IPS DF 6.9 (cell line): ENCODE results near the gene WIZ.
"Not testable (repeated sequence)": the region's sequence is repeated elsewhere in the genome, so short reads cannot be mapped to it uniquely, and the experiment has no call there.

Experiments used
- DNase-seq: peaks from one replicate; pipeline ENCODE4 v3.0.0-alpha.2; 2013; ENCODE audit warnings: low read depth, low spot score
- H3K27ac ChIP-seq: one replicate; pipeline ENCODE4 v1.5.1; 2013; ENCODE audit warnings: low read length, control low read depth
- H3K27me3 ChIP-seq: 2 replicates; pipeline ENCODE4 v1.6.1; 2013; ENCODE audit warnings: mild to moderate bottlenecking, low read length; ENCODE audit not compliant: control insufficient read depth, insufficient read depth
- H3K36me3 ChIP-seq: 2 replicates; pipeline ENCODE4 v1.6.1; 2013; ENCODE audit warnings: low read length; ENCODE audit not compliant: control insufficient read depth, insufficient read depth
- H3K4me1 ChIP-seq: 2 replicates; pipeline ENCODE4 v1.6.1; 2013; ENCODE audit warnings: low read length; ENCODE audit not compliant: control insufficient read depth, insufficient read depth
- H3K4me3 ChIP-seq: 2 replicates; pipeline ENCODE4 v1.5.1; 2013; ENCODE audit warnings: mild to moderate bottlenecking, low read length
- H3K9me3 ChIP-seq: 2 replicates; pipeline ENCODE4 v1.6.1; 2013; ENCODE audit warnings: low read length, inconsistent platforms; ENCODE audit not compliant: control insufficient read depth, insufficient read depth
- WGBS: extraction: QIAGEN DNeasy Blood & Tissue Kit; methylation state at CpG from one replicate; pipeline ENCODE4 v1.1.7; 2013; ENCODE audit warnings: mixed read lengths, missing lambda C conversion rate; ENCODE audit not compliant: insufficient read length, insufficient coverage; 5-methylcytosine and 5-hydroxymethylcytosine counted together

WIZ gene

DNA sequence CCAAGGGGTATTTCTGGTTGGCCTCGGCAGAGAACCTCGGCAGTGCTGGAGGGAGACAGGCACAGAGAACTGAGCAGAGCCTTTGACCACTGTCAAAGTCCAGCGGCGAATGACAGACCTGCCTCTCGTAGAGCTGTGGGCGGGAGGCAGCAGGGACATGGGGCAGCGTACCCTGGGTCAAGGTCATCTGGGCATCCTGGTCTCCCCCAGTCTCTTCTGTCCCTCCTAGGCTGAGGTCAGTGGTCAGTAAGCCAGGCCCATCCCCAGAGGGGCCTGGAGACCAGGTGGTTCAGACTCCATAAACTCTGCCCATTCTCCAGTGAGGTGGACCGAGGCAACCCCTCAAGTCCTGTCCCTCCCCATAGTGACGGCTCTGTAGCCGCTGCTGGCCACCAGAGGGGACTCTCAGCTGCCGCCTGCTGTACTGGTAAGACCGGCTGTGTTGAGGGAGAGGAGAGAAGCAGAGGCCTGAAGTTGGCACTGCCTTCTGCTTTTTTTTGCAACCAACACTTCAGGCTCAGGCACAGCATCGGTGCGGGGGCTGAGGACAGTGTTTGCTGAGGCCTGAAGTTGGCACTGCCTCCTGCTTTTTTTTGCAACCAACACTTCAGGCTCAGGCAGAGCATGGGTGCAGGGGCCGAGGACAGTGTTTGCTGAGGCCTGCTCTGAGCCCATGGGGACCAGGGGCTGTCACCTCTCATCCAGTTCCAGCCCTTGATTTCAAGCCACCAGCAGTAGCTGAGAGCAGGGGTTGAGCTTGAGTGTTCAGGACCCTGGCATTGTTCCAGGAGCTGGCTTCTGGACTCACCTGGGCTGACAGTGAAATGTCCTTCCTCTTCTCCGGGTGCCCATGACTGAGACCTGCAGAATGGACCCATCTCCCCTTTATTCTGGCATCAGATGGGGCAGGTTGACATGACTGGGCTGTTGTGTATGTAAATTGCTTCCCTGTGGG lies 29.9 kb upstream of the WIZ start, which contains the start of gene PGLYRP2:
Gene PGLYRP2 (minus strand): TSS at position 111 of the 955 bp plus-strand sequence. CDS start 130 bp downstream, outside the sequence.
- no peak for DNase-seq
- no peak within 1 kb of the TSS for H3K4me3 ChIP-seq
- no peaks in the 10 kb centered on the region for H3K4me1 ChIP-seq
- WGBS = no CpG with 5 or more reads among the region's 16 CpGs
- H3K36me3 ChIP-seq = no peaks in the 10 kb centered on the region
- no peak within 1 kb of the TSS for H3K27ac ChIP-seq
- H3K9me3 ChIP-seq = peaks cover 12% of the 10 kb centered on the region
- no peaks in the 10 kb centered on the region; the same call in 1 of the 2 replicates for H3K27me3 ChIP-seq

DNA sequence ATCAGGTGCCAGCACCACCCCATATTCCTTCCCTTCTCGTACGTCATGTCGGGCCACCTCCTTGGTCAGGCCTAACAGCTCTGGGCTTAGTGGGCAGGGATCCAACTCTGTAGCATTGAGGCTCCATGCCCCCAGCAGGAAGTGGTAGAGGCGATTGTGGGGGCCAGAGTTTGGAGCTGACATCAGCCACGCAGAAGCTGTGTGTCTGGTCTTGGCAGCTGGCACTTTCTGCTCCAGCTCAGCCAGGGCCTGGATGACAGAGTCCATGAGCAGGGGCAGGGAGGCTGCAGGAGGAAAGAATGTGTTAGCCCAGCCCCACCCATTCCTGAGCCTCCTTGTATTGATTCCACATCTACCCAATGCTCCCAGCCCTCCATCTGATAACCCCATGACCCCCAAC lies 26.6 kb upstream of the WIZ start:
- DNase-seq = no peak
- Histone ChIP-seq H3K9me3 (peaks cover 10% of the 10 kb centered on the region), H3K4me1 (no peaks in the 10 kb centered on the region), H3K4me3 (no peak overlapping the region), H3K27ac (no peak overlapping the region), H3K36me3 (no peaks in the 10 kb centered on the region), H3K27me3 (no peaks in the 10 kb centered on the region; the same call in 1 of the 2 replicates)
- WGBS = no CpG with 5 or more reads among the region's 5 CpGs

DNA sequence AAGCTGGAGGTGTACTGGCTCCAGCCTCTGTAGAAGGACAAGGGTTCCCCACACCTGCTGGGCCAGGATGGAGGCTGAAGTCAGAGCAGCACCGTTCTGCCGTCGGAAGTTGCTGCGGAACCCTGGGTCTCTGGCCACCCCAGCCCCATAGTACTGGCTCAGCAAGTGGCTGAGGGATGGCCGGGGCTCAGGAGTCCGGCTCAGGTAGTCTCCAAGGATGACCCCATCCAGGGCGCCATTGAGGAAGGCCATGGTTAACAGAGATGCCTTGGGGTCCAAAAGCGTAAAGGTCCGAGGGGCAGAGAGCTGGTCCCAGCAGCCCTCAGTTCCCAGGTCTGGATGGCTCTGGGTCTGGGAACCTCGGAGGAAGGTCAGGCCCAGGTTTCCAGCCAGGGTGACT lies 25.9 kb upstream of the WIZ start:
- H3K4me3 ChIP-seq = no peak overlapping the region
- H3K9me3 ChIP-seq = peaks cover 10% of the 10 kb centered on the region
- WGBS = no CpG with 5 or more reads among the region's 10 CpGs
- H3K4me1 ChIP-seq = no peaks in the 10 kb centered on the region
- no peak for DNase-seq
- no peaks in the 10 kb centered on the region for H3K36me3 ChIP-seq
- H3K27me3 ChIP-seq = no peaks in the 10 kb centered on the region
- H3K27ac ChIP-seq = no peak overlapping the region

DNA sequence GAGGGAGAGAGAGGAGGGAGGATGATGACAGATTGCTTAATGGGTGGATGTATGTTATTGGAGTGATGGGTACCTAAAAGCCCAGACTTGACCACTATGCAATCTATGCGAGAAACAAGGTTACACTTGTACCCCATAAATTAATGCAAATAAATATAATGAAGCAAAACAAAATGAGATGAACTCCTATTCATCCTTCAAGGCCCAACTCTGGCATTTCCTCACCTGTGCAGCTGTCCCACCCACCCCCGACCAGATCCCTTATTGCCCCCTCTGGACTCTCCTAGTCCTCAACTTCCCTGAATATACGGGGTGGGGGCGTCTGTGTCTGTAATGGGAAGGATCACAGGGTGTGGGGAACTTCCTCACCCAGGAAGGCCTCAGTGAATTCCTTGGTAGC lies 25.4 kb upstream of the WIZ start:
- no peak overlapping the region for H3K4me3 ChIP-seq
- H3K9me3 ChIP-seq = peaks cover 10% of the 10 kb centered on the region
- no peaks in the 10 kb centered on the region for H3K36me3 ChIP-seq
- no peak for DNase-seq
- no CpG with 5 or more reads among the region's 4 CpGs for WGBS
- no peaks in the 10 kb centered on the region for H3K4me1 ChIP-seq
- no peak overlapping the region for H3K27ac ChIP-seq
- H3K27me3 ChIP-seq = no peaks in the 10 kb centered on the region

DNA sequence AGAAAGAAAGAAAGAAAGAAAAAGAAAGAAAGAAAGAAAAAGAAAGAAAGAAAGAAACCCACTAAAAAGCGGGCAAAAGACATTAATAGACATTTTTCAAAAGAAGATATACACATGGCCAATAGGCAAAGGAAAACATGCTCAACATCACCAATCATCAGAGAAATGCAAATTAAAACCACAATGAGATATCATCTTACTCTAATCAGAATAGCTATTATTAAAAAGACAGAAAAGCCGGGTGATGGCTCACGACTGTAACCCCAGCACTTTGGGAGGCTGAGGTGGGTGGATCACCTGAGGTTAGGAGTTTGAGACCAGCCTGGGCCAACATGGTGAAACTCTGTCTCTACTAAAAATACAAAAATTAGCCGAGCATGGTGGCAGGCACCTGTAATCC lies 24.1 kb upstream of the WIZ start:
- not testable (repeated sequence) for H3K27me3 ChIP-seq, H3K36me3 ChIP-seq, H3K4me3 ChIP-seq, H3K27ac ChIP-seq, DNase-seq, H3K4me1 ChIP-seq, H3K9me3 ChIP-seq
- no CpG with 5 or more reads among the region's 4 CpGs for WGBS

DNA sequence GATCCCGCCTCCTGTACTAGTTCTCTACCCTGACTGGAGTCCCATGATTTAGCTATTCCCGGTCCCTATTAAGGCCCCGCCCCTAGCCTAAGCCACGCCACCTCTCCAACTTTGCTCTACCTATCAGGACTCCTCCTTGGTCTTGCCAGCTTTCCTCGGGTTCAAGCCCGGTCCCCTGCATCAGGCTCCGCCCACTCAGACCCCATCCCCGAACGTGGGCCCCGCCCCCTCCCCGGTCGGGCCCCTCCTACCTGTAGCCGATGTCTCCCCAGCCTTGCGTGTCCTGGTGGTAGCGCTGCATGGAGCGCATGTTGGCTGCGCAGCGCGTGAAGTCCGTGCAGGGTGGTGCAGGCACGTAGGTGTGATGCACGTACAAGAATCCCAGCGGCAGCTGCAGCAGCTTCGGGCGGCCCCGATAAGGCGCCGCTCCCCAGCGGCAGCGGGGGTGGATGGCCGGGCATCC lies 21.9 kb upstream of the WIZ start:
- Histone ChIP-seq H3K4me1 (no peaks in the 10 kb centered on the region), H3K36me3 (no peaks in the 10 kb centered on the region), H3K27ac (no peak overlapping the region), H3K27me3 (peaks cover 8% of the 10 kb centered on the region), H3K4me3 (no peak overlapping the region), H3K9me3 (peaks cover 3% of the 10 kb centered on the region)
- DNase-seq = no peak
- WGBS = no CpG with 5 or more reads among the region's 31 CpGs

DNA sequence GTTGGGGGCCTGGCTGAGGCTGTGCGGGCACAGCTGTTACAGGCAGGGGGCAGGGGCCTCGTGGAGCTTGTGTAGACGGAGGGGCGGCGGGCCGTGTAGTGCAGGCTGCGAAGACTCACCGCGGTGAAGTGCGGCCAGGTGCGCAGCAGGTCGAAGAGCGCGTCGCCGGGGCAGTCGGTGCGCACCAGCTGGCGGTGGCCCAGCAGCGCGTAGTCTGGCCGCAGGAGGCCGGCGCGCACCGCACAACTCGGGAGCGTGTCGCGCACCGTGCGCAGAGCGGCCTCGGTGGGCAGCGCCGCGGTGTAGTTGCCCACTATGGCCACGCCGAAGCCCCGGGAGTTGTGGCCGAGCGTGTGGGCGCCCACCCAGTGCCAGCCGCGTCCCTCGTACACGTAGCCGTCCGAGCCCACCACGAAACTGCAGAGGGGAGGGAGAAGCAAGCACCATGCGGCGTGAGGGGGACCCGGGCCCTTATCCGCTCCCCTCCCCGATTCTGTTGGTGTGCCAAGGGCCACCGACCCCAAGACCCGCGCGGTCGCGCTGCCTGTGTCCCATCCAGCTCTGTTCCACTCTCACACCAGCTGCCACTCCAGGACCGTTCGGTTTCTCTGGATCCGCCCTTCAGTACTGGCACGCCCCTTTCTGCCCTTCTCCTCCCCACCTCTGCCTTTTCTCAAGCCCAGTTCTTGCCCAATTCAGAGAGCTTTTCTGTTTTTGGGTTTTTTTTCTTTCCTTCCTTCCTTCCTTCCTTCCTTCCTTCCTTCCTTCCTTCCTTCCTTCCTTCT lies 19.9 kb upstream of the WIZ start:
- no peak for DNase-seq
- WGBS = no CpG with 5 or more reads among the region's 65 CpGs
- Histone ChIP-seq H3K9me3 (0 out of 2 replicates have a peak, but pooled peaks cover 2% of the 10 kb centered on the region), H3K36me3 (no peaks in the 10 kb centered on the region), H3K27ac (no peak overlapping the region), H3K4me3 (peak overlapping the region; percentile 12; the same call in 1 of the 2 replicates), H3K4me1 (no peaks in the 10 kb centered on the region), H3K27me3 (peaks cover 8% of the 10 kb centered on the region)

DNA sequence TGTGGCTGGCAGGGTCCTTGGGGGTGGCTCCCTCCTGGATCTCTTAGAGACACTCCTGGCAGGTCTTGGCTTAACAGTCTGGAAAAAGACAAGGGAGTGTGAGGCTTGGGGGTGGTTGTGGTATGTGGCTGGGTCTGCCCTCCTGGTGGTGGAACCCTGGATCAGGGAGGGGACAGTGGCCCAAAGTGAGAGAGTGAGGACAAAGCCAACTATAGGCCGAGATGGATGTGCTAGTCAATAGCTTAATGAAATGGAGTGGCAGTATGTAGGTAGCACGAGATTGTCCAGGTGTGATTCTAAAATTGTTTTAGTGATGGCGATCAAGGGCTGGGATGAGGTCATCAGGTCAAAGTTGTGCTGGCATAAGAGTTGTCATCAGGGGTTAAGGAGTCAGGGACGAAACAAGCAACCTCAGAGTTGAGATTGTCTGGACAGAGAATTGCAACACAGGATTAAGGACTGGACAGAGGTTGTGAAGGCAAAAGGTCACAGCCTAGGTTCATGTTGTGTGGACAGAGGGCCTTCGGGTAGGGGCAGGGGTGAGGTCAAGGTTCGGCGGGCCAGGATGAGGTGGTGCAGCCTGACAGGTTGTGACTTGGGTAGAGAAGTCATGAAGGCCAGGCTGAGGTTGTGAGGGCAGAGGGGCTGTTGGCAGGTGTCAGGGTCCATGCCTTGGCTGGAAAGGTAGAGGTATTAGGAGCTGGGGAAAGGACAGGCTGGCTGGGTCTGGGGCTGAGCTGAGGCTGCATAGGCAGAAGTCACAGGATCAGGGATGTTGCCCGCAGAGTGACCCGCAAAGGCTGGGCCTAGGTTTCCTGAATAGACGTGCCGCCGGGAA lies 19.1 kb upstream of the WIZ start:
- Histone ChIP-seq H3K27me3 (peaks cover 8% of the 10 kb centered on the region), H3K9me3 (0 out of 2 replicates have a peak, but pooled peaks cover 2% of the 10 kb centered on the region), H3K4me1 (no peaks in the 10 kb centered on the region), H3K27ac (no peak overlapping the region), H3K4me3 (no peak overlapping the region), H3K36me3 (no peaks in the 10 kb centered on the region)
- no CpG with 5 or more reads among the region's 12 CpGs for WGBS
- no peak for DNase-seq

DNA sequence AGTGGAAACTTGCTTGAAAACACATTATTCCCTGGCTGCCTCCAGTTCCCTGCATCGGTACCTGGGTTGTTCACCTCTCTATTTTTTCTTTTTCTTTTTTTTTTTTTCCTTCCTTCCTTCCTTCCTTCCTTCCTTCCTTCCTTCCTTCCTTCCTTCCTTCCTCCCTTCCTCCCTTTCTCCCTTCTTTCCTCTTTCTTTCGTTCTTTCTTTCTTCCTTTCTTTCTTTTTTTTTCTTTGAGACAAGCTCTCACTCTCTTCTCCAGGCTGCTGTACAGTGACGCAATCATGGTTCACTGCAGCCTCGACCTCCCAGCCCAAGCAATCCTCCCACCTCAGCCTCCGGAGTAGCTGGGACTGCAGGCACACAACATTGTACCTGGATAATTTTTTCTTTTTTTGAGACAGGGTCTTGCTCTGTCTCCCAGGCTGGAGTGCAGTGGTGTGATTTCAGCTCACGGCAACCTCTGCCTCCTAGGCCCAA lies 18.0 kb upstream of the WIZ start:
- Histone ChIP-seq H3K9me3 (0 out of 2 replicates have a peak, but pooled peaks cover 2% of the 10 kb centered on the region), H3K27ac (no peak overlapping the region), H3K4me3 (no peak overlapping the region), H3K4me1 (no peaks in the 10 kb centered on the region), H3K27me3 (peaks cover 8% of the 10 kb centered on the region), H3K36me3 (no peaks in the 10 kb centered on the region)
- no peak for DNase-seq
- no CpG with 5 or more reads among the region's 6 CpGs for WGBS
